Measurements from ENCODE around the gene TSPAN31.

The TSPAN31 gene

GRCh38 chr12:57754411-57755193, 9.8 kb downstream of the TSPAN31 start, which contains the start of gene MARCHF9:
MARCHF9 (plus strand) TSS chr12:57755103; CDS start chr12:57755529, 426 bp downstream.
- peak; percentile 37 for DNase-seq

- DNase-seq, result no peak
These were observed 10.3 kb downstream of the TSPAN31 start for GRCh38 chr12:57755194-57755453.

- DNase-seq, result no peak
These were observed 10.9 kb downstream of the TSPAN31 start for GRCh38 chr12:57755454-57756372.

- no peak for DNase-seq
These were observed 11.8 kb downstream of the TSPAN31 start for GRCh38 chr12:57756406-57757341.

GRCh38 chr12:57757771-57758170, 12.9 kb downstream of the TSPAN31 start:
- no peak for DNase-seq

- no peak for DNase-seq
These were observed 13.9 kb downstream of the TSPAN31 start for GRCh38 chr12:57758552-57759359.

GRCh38 chr12:57759360-57759980, 14.6 kb downstream of the TSPAN31 start:
- no peak for DNase-seq

GRCh38 chr12:57760347-57760982, 15.6 kb downstream of the TSPAN31 start:
- no peak for DNase-seq

GRCh38 chr12:57761391-57761998, 16.7 kb downstream of the TSPAN31 start:
- DNase-seq, result no peak

GRCh38 chr12:57762463-57762862, 17.6 kb downstream of the TSPAN31 start:
- no peak for DNase-seq

GRCh38 chr12:57763881-57764661, 19.2 kb downstream of the TSPAN31 start:
- no peak for DNase-seq

- DNase-seq, result no peak
These were observed 19.8 kb downstream of the TSPAN31 start for GRCh38 chr12:57764662-57765002.

- no peak for DNase-seq
These were observed 20.3 kb downstream of the TSPAN31 start for GRCh38 chr12:57765003-57765697.

GRCh38 chr12:57765698-57766463, 21.0 kb downstream of the TSPAN31 start:
- no peak for DNase-seq

- peak; percentile 12 for DNase-seq
These were observed 21.8 kb downstream of the TSPAN31 start, which contains the start of gene CYP27B1 for GRCh38 chr12:57766464-57767304. CYP27B1 (minus strand) TSS chr12:57767078; CDS start chr12:57767041, 37 bp downstream.

- DNase-seq, result no peak
These were observed 22.5 kb downstream of the TSPAN31 start for GRCh38 chr12:57767305-57767698.

- DNase-seq, result no peak
These were observed 23.0 kb downstream of the TSPAN31 start for GRCh38 chr12:57767876-57768275.

All from NCI-H1092 treated with DMSO at 0.1 percent for 48 hours (cell line).